Mucosa of gallbladder (tissue), 1 donor: Measurements from ENCODE around the gene POM121L2. TPM values are rescaled to one million over a fixed set of nuclear protein-coding genes. Genes with fewer than 3 reads are reported as not detected.

Source experiments
- DNase-seq: peaks from one replicate; pipeline ENCODE4 v3.0.0-alpha.2; 2020; ENCODE audit warnings: low spot score
- total RNA-seq: library from RNA; stranded (reverse); gene quantifications from one replicate; pipeline ENCODE4 v1.2.1, GENCODE V29; 2021
- donor health status: DM: no; HTN: no; CAD: no.

POM121L2 gene
- total RNA-seq, 1 donor from 2014 or later, result not detected

- no peak for DNase-seq
These were observed 51.7 kb downstream of the POM121L2 start for GRCh38 chr6:27260369-27260768.

Other genes with a start within 250 kb of the POM121L2 start
- 35.1 TPM for gene PRSS16, start 64.6 kb downstream of the POM121L2 start, total RNA-seq
- 1.9 TPM for gene ZNF391, start 76.5 kb upstream of the POM121L2 start, total RNA-seq
- 6.4 TPM for gene ZNF184, start 160.8 kb upstream of the POM121L2 start, total RNA-seq